Activated CD8-positive, alpha-beta memory T cell treated with anti-CD3 and anti-CD28 coated beads, Interleukin-2, amount 10 ng/mL, durations not matched to agents 7 days and 5 days (primary cell): Measurements from ENCODE around the gene FBXW2. TPM values are rescaled to one million over a fixed set of nuclear protein-coding genes. Genes with fewer than 3 reads are reported as not detected.

Experiments
- ATAC-seq: fragments of 150-1000 bp; cut with Tn5 transposase; one replicate; pipeline ENCODE4 v1.10.0; 2021; ENCODE audit warnings: moderate library complexity
- CTCF ChIA-PET: fragments of 350-600 bp; sonication (Branson Sonifier 250); formaldehyde crosslinking; loops from one replicate; lab custom pipeline; 2021; ENCODE audit warnings: antibody characterized with exemption; lab: Charles Lee
- DNase-seq: peaks from one replicate; pipeline ENCODE4 v3.0.0-alpha.2; 2020
- H3K27ac Mint-ChIP-seq: one replicate; pipeline ENCODE4 v1.8.0; 2021; ENCODE audit warnings: mild to moderate bottlenecking, mixed read lengths
- H3K27me3 Mint-ChIP-seq: one replicate; pipeline ENCODE4 v1.8.0; 2021; ENCODE audit warnings: mixed read lengths
- H3K36me3 Mint-ChIP-seq: one replicate; pipeline ENCODE4 v1.8.0; 2021; ENCODE audit warnings: mild to moderate bottlenecking, mixed read lengths
- H3K4me1 Mint-ChIP-seq: one replicate; pipeline ENCODE4 v1.8.0; 2021; ENCODE audit warnings: mixed read lengths
- H3K4me3 Mint-ChIP-seq: one replicate; pipeline ENCODE4 v1.8.0; 2021; ENCODE audit warnings: mild to moderate bottlenecking, moderate library complexity, mixed read lengths
- H3K9me3 Mint-ChIP-seq: one replicate; pipeline ENCODE4 v1.8.0; 2022; ENCODE audit warnings: low read depth, mixed read lengths
- total RNA-seq, 2 experiments: library from RNA; stranded (reverse); gene quantifications; one replicate each; pipeline ENCODE4 v1.2.3, GENCODE V29; 2021

Gene FBXW2
- total RNA-seq, 2 experiments from 2014 or later = 82.2 to 88.3 TPM

- CTCF ChIA-PET = interaction anchor here (1.3 kb wide), 1 partner anchor 18 kb away, joined by 4 read pairs; no protein-coding TSS in a partner anchor
- DNase-seq (no peak), ATAC-seq (no peak)
- peaks cover 22% of the 10 kb centered on the region for H3K4me1 Mint-ChIP-seq
- H3K4me3 Mint-ChIP-seq = no peak overlapping the region
- H3K36me3 Mint-ChIP-seq = peaks cover 54% of the 10 kb centered on the region
- H3K9me3 Mint-ChIP-seq = no peaks in the 10 kb centered on the region
- no peaks in the 10 kb centered on the region for H3K27me3 Mint-ChIP-seq
- H3K27ac Mint-ChIP-seq = no peak overlapping the region
Measured at GRCh38 chr9:120774719-120775118, 18.5 kb downstream of the FBXW2 start.

GRCh38 chr9:120773256-120773655 is 20.0 kb downstream of the FBXW2 start:
- H3K27me3 Mint-ChIP-seq = no peaks in the 10 kb centered on the region
- no peak overlapping the region for H3K4me3 Mint-ChIP-seq
- H3K36me3 Mint-ChIP-seq = peaks cover 56% of the 10 kb centered on the region
- DNase-seq (no peak), ATAC-seq (no peak)
- H3K27ac Mint-ChIP-seq = no peak overlapping the region
- peaks cover 36% of the 10 kb centered on the region for H3K4me1 Mint-ChIP-seq
- CTCF ChIA-PET = interaction anchor here (0.8 to 1.2 kb wide), 2 partner anchors 11 to 547 kb away, joined by 3 to 4 read pairs; no protein-coding TSS in a partner anchor
- no peaks in the 10 kb centered on the region for H3K9me3 Mint-ChIP-seq

- no peak overlapping the region for H3K4me3 Mint-ChIP-seq
- ATAC-seq = no peak
- peaks cover 55% of the 10 kb centered on the region for H3K4me1 Mint-ChIP-seq
- H3K36me3 Mint-ChIP-seq = peaks cover 57% of the 10 kb centered on the region
- H3K9me3 Mint-ChIP-seq = no peaks in the 10 kb centered on the region
- peak overlapping the region; percentile 64 for H3K27ac Mint-ChIP-seq
- H3K27me3 Mint-ChIP-seq = no peaks in the 10 kb centered on the region
- CTCF ChIA-PET = no interaction called here
- no peak for DNase-seq
Measured at GRCh38 chr9:120770931-120771330, 22.3 kb downstream of the FBXW2 start.

- peaks cover 56% of the 10 kb centered on the region for H3K36me3 Mint-ChIP-seq
- no peaks in the 10 kb centered on the region for H3K27me3 Mint-ChIP-seq
- DNase-seq (peak; percentile 46), ATAC-seq (peak; percentile 84)
- H3K4me3 Mint-ChIP-seq = no peak overlapping the region
- H3K9me3 Mint-ChIP-seq = no peaks in the 10 kb centered on the region
- peak overlapping the region; percentile 84 for H3K27ac Mint-ChIP-seq
- peaks cover 55% of the 10 kb centered on the region for H3K4me1 Mint-ChIP-seq
- CTCF ChIA-PET = interaction anchor here (0.6 to 4.0 kb wide), 4 partner anchors 11 to 213 kb away, joined by 3 to 17 read pairs (median 5); no protein-coding TSS in a partner anchor
Measured at GRCh38 chr9:120768886-120769285, 24.3 kb downstream of the FBXW2 start.

- CTCF ChIA-PET = interaction anchor here (0.6 to 4.0 kb wide), 3 partner anchors 12 to 214 kb away, joined by 3 to 17 read pairs (median 4); no protein-coding TSS in a partner anchor
- Mint-ChIP-seq H3K27me3 (no peaks in the 10 kb centered on the region), H3K27ac (peak overlapping the region; percentile 84)
Measured at GRCh38 chr9:120768247-120768646, 25.0 kb downstream of the FBXW2 start.

GRCh38 chr9:120767451-120767850 is 25.8 kb downstream of the FBXW2 start:
- no peak overlapping the region for H3K4me3 Mint-ChIP-seq
- H3K9me3 Mint-ChIP-seq = no peaks in the 10 kb centered on the region
- peaks cover 56% of the 10 kb centered on the region for H3K36me3 Mint-ChIP-seq
- H3K27ac Mint-ChIP-seq = no peak overlapping the region
- H3K27me3 Mint-ChIP-seq = no peaks in the 10 kb centered on the region
- ATAC-seq (no peak), DNase-seq (no peak)
- H3K4me1 Mint-ChIP-seq = peaks cover 53% of the 10 kb centered on the region
- CTCF ChIA-PET = interaction anchor here (4.0 kb wide), 1 partner anchor 12 kb away, joined by 17 read pairs; no protein-coding TSS in a partner anchor

More at GRCh38 chr9:120768247-120768646, 25.0 kb downstream of the FBXW2 start:
- no peak overlapping the region for H3K4me3 Mint-ChIP-seq
- DNase-seq (no peak), ATAC-seq (no peak)
- H3K36me3 Mint-ChIP-seq = peaks cover 55% of the 10 kb centered on the region
- H3K9me3 Mint-ChIP-seq = no peaks in the 10 kb centered on the region
- H3K4me1 Mint-ChIP-seq = peaks cover 55% of the 10 kb centered on the region

GRCh38 chr9:120765910-120766425 is 27.2 kb downstream of the FBXW2 start:
- Mint-ChIP-seq H3K9me3 (no peaks in the 10 kb centered on the region), H3K4me3 (no peak overlapping the region), H3K4me1 (peaks cover 46% of the 10 kb centered on the region), H3K36me3 (peaks cover 52% of the 10 kb centered on the region), H3K27ac (no peak overlapping the region), H3K27me3 (no peaks in the 10 kb centered on the region)
- ATAC-seq = no peak
- no peak for DNase-seq
- CTCF ChIA-PET = interaction anchor here (0.8 to 1.5 kb wide), 4 partner anchors 10 to 171 kb away, joined by 3 to 5 read pairs (median 4); no protein-coding TSS in a partner anchor

GRCh38 chr9:120764476-120764875 is 28.7 kb downstream of the FBXW2 start:
- no peaks in the 10 kb centered on the region for H3K27me3 Mint-ChIP-seq
- DNase-seq (no peak), ATAC-seq (no peak)
- no peak overlapping the region for H3K4me3 Mint-ChIP-seq
- no peak overlapping the region for H3K27ac Mint-ChIP-seq
- peaks cover 39% of the 10 kb centered on the region for H3K36me3 Mint-ChIP-seq
- CTCF ChIA-PET = interaction anchor here (1.2 kb wide), 1 partner anchor 21 kb away, joined by 3 read pairs; no protein-coding TSS in a partner anchor
- peaks cover 31% of the 10 kb centered on the region for H3K4me1 Mint-ChIP-seq
- no peaks in the 10 kb centered on the region for H3K9me3 Mint-ChIP-seq

GRCh38 chr9:120761006-120761405 is 32.2 kb downstream of the FBXW2 start:
- no peak overlapping the region for H3K4me3 Mint-ChIP-seq
- DNase-seq (no peak), ATAC-seq (no peak)
- H3K27ac Mint-ChIP-seq = no peak overlapping the region
- peaks cover 8% of the 10 kb centered on the region for H3K4me1 Mint-ChIP-seq
- H3K36me3 Mint-ChIP-seq = peaks cover 21% of the 10 kb centered on the region
- CTCF ChIA-PET = interaction anchor here (1.0 kb wide), 1 partner anchor 299 kb away, joined by 3 read pairs; no protein-coding TSS in a partner anchor
- no peaks in the 10 kb centered on the region for H3K27me3 Mint-ChIP-seq
- no peaks in the 10 kb centered on the region for H3K9me3 Mint-ChIP-seq

GRCh38 chr9:120759755-120760400 is 33.3 kb downstream of the FBXW2 start:
- CTCF ChIA-PET = interaction anchor here (0.9 kb wide), 1 partner anchor 222 kb away, joined by 3 read pairs; no protein-coding TSS in a partner anchor
- Mint-ChIP-seq H3K9me3 (no peaks in the 10 kb centered on the region), H3K27me3 (no peaks in the 10 kb centered on the region), H3K27ac (no peak overlapping the region), H3K4me1 (peaks cover 6% of the 10 kb centered on the region), H3K4me3 (no peak overlapping the region), H3K36me3 (peaks cover 19% of the 10 kb centered on the region)
- DNase-seq (no peak), ATAC-seq (no peak)

GRCh38 chr9:120758544-120758943 is 34.7 kb downstream of the FBXW2 start:
- Mint-ChIP-seq H3K9me3 (no peaks in the 10 kb centered on the region), H3K27me3 (no peaks in the 10 kb centered on the region), H3K4me3 (no peak overlapping the region), H3K27ac (no peak overlapping the region), H3K36me3 (peaks cover 12% of the 10 kb centered on the region), H3K4me1 (peaks cover 6% of the 10 kb centered on the region)
- CTCF ChIA-PET = interaction anchor here (0.7 to 1.7 kb wide), 3 partner anchors 11 to 313 kb away, joined by 3 to 6 read pairs (median 4); no protein-coding TSS in a partner anchor
- DNase-seq (no peak), ATAC-seq (no peak)

GRCh38 chr9:120757026-120757913 is 35.9 kb downstream of the FBXW2 start:
- DNase-seq (no peak), ATAC-seq (no peak)
- no peaks in the 10 kb centered on the region for H3K27me3 Mint-ChIP-seq
- H3K4me1 Mint-ChIP-seq = peaks cover 6% of the 10 kb centered on the region
- H3K4me3 Mint-ChIP-seq = no peak overlapping the region
- H3K9me3 Mint-ChIP-seq = no peaks in the 10 kb centered on the region
- CTCF ChIA-PET = interaction anchor here (0.6 to 3.0 kb wide), 20 partner anchors 8 to 314 kb away, joined by 3 to 24 read pairs (median 4); partner anchors contain the start of gene MEGF9
- peaks cover 7% of the 10 kb centered on the region for H3K36me3 Mint-ChIP-seq
- no peak overlapping the region for H3K27ac Mint-ChIP-seq
